ENCODE measurements around the gene KRT6A.

DNA sequence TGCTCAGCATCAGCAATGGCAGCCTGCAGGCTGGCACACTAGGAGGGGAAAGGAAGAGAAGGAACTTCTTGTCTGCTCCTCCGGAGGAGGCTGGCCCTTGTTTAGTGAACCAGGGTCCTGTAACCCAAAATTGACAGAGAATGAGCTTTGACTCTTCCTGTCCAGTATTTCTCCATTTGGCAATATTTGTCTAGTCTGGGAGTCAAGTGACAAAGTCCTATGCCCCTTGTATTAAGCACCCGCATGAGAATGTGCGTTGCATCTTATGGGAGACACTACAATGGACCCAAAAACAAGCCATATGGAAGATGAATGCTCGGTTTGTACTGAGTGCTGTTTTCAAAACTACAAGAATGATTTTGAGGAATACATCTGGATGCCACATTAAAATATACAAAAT is 23.2 kb downstream of the KRT6A start:
- no peak for TF ChIP-seq POLR2A (IDR thresholded peaks at IDR 0.05)
- TF ChIP-seq, protein P1, sequence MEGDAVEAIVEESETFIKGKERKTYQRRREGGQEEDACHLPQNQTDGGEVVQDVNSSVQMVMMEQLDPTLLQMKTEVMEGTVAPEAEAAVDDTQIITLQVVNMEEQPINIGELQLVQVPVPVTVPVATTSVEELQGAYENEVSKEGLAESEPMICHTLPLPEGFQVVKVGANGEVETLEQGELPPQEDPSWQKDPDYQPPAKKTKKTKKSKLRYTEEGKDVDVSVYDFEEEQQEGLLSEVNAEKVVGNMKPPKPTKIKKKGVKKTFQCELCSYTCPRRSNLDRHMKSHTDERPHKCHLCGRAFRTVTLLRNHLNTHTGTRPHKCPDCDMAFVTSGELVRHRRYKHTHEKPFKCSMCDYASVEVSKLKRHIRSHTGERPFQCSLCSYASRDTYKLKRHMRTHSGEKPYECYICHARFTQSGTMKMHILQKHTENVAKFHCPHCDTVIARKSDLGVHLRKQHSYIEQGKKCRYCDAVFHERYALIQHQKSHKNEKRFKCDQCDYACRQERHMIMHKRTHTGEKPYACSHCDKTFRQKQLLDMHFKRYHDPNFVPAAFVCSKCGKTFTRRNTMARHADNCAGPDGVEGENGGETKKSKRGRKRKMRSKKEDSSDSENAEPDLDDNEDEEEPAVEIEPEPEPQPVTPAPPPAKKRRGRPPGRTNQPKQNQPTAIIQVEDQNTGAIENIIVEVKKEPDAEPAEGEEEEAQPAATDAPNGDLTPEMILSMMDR (IDR thresholded peaks at IDR 0.05 in 8 of 11, conservative IDR thresholded peaks at IDR 0.05 in 3 of 11), result no peak
